OCI-LY3 (cell line): Measurements from ENCODE around the gene KDM4B.

Experiments used
- CTCF ChIP-seq: fragments of 200-600, 300-600 bp; sonication (generic); IDR thresholded peaks from 2 replicates; pipeline ENCODE4 v1.5.1; 2014; ENCODE audit warnings: antibody characterized with exemption, low read length, low read depth
- EZH2phosphoT487 ChIP-seq: fragments of 200-600 bp; shearing (Covaris generic); IDR thresholded peaks from 2 replicates; pipeline ENCODE4 v1.6.1; 2018; ENCODE audit warnings: antibody characterized with exemption, mixed run types, low read depth

- no peak for TF ChIP-seq CTCF
- no peak for TF ChIP-seq EZH2phosphoT487
Observed at GRCh38 chr19:5121266-5122120, 152.6 kb downstream of the KDM4B start.
